ENCODE measurements around the gene CXCR4.

Gene CXCR4

DNA sequence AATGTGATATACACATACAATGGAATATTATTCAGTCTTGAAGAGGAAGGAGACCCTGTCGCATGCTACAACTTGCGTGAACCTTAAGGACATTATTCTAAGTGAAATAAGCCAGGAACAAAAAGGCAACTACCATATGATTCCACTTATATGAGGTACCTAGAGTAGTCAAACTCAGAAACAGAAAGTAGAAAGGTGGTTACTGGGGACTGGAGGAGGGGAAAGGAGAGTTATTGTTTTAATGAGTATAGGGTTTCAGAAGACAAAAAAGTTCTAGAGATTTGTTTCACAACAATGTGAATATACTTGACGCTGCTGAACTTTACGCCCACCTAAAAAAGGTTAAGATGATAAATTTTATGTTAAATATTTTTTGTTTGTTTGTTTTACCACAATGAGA lies 47.0 kb downstream of the CXCR4 start:
- no peak for DNase-seq

DNA sequence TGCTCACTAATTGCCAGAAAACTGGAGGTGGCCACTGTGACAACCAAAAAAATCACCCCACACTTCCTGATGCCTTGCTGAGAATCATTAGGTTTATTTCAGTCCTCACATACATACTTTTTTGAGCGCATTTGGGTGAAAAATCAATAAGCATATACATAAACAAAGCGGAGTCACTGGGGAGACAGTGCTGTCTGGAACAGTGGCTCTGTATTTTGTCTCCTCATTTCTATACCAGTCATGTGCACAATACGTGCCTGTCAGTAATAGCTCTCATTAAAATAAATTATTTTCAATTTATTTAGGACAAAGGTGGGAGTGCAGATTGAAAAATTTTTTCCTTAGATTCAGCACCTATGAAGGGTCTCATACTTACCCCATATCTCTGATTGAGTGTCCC lies 48.2 kb downstream of the CXCR4 start:
- no peak for DNase-seq

DNA sequence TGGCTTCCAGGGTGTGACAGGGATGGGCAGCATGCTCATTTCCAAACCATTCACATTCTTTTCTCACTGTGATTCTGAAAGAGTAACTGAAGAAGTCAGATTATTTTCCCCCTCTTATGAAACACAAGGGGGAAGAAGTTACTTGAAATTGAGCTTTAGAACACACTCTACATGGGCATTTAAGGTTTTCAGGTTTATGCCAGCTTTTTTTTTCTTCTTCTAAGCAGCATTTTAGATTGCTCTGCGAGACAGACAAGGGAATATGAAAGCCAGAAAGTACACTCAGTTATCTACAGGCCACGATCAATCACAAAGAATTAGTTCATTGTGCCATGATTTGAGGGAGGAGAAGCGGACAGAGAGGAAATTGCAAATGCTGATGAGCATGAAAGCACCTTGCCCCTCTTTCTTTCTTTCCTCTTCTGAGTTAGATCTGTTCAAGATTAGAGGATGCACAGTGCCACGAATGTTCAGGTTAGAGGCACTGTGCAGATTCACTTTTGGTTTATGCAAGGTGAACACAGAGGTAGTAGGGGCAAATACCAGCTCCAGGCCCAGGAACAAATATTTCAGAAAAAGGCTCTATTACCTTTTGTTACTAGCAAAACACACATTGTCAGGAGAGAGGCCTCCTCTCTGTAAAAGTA lies 49.2 kb downstream of the CXCR4 start:
- DNase-seq = no peak

DNA sequence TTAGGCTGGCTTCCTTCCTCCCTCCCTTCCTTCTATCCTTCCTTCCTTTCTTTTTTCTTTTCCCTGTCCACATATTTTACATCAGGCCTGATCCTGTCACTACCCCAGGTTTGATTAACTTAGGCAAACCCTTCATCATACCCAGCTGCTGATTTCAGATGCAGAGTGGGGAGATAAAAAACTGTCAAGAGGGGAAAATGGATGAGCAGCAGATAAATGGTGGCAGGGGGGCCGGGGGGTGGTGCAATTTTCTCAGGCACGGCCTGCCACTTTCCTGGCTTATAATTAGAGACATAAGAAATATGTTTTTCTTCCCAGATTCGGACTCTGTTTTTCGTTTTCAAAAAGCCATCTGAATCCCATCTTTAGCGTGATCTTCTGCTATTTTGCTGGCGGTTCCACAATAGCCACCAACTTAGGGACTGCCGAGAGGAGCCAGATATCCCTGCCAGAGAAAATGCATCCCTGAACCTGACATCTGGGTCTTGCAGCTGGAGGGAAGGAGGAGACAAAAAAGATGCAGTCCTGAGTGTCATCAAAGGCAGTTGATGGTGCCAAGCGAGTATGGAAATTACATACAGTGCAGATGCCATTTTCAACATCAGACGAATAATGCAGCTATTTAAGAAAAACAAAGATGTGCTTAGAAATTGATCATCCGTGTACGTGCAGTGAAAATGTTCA lies 49.9 kb downstream of the CXCR4 start:
- DNase-seq = no peak

DNA sequence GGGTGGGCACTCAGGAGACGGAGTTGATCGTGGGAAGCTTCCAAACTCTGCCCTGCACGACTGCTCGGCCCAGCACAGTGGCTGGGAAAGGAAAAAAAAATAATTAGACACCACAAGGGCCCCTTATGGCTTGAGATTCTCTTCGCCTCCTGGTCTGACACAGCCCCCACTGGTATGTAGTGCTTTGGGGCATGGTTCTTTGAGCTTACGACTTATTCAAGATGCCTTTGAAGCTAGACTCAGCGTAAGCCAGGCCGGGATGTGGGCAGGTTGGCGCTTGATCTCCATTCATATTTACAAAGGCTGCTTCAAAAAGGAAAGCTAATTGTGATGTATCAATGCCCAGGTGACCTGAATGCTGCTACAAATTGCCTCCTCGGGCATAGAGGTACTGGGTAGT lies 50.5 kb downstream of the CXCR4 start:
- no peak for DNase-seq

DNA sequence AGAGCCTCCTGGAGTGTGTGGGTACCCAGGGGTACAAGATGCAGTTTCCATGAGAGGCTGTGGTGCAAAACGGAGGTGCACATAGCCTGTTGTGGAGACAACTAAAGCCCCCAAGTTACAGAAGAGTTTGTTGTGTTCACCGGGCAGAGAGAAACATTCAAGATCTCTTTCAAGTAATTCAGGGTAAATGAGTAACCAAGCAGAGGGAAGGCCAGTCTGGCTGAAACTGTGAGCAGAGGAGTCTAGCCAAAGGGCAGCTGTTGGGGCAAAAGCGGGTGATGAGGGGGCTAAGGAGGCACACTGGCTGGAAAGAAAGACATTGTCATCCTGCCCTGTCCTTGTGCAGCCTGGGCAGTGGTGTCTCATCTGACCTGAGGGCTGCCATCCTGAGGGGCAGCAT lies 52.0 kb downstream of the CXCR4 start:
- no peak for DNase-seq

DNA sequence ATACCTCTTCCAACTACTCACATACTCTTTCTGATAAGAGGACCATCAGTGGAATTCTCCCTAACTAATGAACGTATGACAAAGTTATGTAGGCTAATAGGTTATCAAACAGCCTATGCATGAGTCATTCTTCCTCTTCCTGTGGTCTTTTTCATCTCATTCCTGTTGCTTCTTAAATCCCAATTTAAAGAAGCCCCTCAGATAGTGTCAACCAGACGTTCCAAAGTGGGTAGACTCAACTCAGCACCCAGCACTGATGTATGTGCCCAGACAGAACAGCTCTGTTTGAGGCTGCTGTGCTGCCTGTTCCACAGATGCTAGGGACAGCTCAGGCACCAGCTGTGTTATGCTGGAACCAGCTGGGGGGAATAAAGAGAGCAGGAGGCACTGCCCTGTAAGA lies 52.6 kb downstream of the CXCR4 start:
- DNase-seq = no peak
